GM18517 (cell line): ENCODE measurements around the gene NRARP.
"Not testable (repeated sequence)": the region's sequence is repeated elsewhere in the genome, so short reads cannot be mapped to it uniquely, and the experiment has no call there.

Source experiments
- ATAC-seq: cut with Tn5 transposase; IDR thresholded peaks from one replicate; pipeline ENCODE4 v1.9.1; 2021; ENCODE audit warnings: mild to moderate bottlenecking, moderate library complexity; ENCODE audit not compliant: unreplicated experiment

The NRARP gene, protein sequence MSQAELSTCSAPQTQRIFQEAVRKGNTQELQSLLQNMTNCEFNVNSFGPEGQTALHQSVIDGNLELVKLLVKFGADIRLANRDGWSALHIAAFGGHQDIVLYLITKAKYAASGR

DNA sequence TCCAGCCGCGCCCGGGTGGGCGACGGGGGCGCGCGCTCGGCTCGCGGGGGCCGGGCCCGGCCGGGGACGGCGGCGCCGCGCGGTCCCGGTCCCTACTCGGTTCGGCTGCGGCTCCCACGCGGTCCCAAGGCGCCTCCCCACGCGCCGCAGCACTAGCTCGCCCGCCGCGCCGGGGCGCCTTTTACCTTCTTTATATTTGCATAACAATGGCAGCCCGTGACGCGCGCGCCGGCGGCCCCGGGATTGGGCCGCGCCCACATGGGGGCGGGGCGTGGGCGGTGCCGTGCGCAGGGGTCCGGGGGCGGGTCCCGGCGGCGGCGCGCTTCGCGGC, at the start of gene NRARP:
TSS of gene NRARP (minus strand) at position 154 of the 331 bp plus-strand sequence. CDS start 343 bp downstream, outside the sequence.
- peak; percentile 62 for ATAC-seq

DNA sequence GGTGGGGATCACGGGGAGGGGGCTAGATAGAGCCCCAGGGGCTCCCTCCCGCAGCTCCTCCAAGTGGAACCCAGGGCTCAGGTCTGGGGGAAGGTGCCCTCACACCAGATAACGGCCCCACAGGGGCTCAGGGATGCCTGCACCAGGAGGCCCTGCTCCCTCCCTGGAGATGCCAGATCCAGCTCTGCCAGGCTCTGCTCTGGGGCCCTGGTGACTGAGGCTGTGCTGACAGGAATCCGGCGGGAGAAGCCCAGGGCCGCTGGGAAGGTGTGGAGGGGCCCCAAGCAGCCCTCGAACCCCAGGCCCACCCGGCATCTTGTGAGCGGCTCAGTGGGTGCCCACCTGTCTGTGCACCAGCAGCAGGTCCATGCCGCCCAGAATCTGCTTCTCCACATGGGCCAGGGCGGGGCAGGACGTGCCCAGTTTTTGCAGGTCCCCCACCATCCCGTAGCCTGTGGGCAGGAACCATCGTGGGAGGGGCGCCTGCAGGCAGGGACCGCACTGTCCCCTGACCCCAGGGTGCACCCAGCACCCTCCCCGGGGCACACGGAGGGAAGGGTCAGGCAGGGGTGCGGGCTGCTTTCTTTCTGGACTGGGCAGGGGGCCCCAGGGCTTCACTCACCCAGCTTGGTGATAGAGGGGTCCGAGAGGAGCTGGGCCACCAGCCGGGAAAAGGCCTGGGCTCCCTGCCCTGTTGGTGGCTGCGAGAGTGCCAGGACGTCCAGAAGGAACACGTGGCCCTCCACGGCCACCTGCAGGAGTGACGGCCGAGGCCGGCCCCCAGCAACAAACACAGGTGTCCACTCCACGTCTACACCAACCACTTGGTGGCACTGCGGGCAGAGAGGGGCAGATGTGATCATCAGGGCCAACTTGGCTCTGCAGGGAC, 48.9 kb upstream of the NRARP start:
- ATAC-seq: no peak

DNA sequence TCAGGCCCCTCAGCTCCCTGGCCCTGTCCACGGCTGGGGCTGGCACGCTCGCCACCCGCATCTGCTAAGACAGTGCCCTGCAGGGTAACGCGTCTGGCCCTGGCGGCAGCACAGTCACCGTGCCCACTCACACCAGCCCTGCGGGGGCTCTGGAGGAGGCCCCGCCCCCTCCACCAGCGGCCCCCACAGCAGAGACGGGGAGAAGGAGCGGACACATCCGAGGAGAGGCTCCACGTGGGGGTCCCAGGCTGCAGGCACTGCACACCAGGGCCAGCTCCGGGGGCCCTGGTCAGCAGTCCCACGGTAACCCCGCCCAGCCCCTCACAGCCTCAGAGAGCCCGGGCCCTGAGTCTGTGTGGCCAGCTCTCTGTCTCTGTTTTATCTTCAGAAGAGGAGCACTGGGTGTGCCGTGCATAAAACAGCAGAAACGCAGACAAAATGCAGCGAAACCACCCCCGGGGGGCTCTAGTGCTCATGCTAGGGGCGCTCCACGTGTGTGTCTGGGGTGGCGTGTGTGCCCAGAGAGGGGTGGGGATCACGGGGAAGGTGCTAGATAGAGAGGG, 47.5 kb upstream of the NRARP start:
- no peak for ATAC-seq

DNA sequence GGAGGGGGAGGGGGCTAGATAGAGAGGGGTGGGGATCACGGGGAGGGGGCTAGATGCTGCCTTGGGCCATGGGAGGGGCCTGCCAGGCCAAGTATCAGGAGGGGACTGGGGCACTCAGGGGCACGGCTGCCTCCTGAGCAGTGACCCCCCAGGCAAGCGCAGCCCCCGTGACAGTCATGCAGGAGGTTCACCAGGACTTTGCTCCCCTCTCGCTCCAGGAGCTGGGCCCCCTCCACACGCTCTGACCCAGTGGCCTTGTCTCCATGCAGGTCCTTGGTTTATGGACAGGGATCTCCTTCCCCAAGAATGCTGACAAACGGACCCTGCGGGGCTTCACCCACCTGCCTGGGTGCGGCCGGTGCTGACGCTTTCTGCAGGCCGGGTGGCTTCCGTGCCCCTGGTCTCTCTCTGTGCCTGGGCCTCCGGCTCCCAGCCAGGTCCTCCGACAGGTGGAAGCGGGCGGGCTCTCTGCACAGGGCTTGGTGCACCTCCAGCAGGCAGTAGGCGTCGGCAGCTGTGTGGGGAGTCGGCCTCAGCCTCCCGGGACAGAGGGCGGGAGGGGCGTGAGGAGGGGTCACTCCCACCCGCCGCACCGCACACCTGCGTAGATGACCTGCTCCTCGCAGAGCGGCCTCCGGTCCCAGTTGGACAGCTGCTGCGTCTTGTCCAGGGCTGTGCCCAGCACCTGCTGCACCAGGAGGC, 46.8 kb upstream of the NRARP start:
- no peak for ATAC-seq

DNA sequence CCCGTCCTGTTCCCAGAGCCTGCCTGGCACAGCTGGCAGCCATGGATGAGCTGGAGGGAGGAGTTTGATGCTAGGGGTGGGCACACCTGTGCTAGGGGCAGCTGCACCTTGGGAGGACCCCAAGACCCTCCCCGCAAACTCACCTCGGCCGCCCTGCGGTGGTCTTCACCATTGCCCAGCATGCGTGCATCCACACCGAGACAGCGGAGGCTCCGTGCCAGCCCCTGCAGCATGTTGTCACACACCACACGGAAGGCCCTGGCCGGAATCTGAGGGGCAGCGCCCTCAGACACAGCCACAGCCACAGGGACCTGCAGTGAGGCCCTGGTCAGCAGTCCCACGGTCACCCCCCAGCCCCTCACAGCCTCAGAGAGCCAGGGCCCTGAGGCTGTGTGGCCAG, 45.9 kb upstream of the NRARP start:
- no peak for ATAC-seq

DNA sequence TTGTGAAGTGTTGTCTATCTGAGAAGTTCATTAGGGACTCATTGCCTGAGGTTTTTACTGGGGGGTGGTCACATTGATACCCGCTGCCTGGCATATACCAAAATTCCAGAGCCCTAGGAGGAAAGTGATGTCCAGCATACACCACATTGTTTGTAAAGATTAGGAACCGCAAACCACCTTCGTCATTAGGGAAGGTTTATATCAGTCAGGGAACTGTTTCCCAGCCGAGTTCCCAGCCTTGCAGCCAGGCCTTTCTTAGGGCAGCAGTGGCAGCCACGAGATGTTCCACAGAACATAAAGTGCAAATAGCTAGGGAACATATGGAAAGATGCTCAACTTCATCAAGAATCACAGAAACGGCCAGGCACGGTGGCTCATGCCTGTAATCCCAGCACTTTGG, 40.4 kb upstream of the NRARP start:
- ATAC-seq: no peak

DNA sequence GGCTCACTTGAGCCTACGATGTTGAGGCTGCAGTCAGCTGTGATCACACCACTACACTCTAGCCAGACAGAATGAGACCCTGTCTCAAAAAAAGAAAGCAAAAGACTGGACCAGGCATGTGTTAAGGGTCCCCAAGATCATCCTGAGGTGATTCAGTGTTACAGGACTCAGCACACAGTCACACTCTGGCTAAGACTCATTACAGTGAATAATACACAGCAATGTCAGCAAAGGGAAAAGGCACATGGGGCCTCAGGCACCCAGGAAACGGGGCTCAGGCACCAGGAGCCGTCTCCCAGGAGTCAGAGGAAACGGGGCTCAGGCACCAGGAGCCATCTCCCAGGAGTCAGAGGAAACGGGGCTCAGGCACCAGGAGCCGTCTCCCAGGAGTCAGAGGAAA, 39.2 kb upstream of the NRARP start:
- no peak for ATAC-seq

DNA sequence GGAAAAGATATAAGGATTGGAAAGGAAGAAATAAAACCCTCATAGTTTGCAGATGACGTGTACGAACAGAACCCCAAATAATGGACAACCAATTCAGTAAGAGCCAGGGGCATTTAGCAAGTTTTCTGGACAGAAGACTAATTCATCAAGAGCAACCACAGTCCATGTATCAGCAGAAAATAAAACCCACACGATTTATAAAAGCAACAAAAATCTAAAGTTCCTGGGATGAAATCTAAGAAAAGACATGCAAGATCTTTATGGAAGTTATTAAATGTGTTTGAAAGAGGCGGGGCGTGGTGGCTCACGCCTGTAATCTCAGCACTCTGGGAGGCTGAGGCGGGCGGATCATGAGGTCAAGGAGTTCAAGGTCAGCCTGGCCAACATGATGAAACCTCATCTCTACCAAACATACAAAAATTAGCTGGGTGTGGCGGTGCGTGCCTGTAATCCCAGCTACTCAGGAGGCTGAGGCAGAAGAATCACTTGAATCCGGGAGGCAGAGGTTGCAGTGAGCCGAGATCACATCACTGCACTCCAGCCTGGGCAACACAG, 37.9 kb upstream of the NRARP start:
- not testable (repeated sequence) for ATAC-seq

DNA sequence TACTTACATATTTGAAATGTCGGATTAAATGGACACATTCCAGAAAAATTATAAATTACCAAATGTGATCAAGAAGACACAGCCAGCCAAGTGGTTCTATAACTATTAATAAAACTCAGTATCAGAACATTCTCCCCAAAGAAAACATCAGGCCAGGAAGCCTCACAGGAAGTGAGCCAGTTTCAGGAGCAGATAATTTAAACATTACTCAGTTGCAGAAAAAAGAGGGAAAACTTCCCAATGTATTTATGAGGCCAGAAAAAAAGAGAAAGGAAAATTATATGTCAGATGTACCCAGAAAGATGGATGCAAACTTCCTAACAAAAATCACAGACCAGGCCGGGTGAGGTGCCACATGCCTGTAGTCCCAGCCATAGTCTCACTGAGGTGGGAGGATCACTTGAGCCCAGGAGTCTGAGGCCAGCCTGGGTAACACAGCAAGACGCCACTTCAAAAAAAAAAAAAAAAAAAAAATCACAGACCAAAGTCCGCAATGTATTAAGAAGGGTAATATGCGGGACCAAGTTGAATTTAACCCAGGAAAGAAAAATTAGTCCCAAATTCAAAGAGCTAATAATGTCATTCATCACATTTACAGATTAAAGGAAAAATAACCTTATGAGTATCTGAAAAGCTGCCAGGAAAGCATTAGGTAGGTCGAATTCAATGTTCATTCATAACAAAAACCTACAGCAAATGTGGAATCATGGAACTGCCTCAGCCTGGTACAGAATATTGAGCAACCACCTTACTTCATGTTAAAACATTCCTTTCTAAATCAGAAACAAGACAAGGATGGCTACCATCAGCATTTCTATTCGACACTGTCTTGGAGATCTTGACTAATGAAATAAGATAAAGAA, 37.2 kb upstream of the NRARP start:
- no peak for ATAC-seq

DNA sequence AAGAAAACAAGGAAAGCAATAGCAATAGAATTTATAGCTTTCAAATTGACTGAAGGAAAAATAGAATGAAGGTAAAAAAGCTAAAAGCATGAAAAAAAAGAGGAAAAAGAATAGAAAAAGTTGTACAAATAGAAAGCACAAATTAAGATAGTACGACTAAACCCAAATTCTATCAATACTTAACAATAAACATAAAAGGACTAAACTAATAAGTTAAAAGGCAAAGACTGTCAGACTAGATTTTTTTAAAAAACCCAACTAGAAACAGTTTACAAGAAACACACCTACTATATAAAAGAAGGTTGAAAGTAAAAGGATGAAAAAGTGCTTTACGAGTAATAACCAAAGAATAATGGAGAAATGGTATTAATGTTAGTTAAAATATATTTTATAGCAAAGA, 34.7 kb upstream of the NRARP start:
- ATAC-seq: no peak

DNA sequence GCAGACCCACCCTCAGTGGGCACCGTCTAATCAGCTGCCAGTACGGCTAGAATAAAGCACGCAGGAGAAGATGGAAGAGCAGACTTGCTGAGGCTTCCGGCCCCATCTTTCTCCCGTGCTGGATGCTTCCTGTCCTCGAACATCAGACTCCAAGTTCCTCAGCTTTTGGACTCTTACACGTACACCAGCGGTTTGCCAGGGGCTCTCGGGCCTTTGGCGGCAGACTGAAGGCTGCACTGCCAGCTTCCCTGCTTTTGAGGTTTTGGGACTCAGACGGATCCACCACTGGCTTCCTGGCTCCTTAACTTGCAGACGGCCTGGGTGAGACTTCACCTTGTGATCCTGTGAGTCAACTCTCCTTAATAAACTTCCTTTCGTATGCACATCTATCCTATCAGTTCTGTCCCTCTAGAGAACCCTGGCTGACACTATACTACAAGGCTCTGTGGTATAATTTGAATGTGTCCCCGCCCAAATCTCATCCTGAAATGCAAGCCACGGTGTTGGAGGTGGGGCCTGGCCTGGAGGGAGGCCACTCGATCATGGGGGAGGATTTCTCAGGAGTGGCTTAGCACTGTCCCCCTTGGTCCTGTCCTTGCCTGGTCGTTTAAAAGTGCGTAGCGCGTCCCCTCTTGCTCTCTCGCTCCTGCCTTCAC, 31.1 kb upstream of the NRARP start:
- ATAC-seq: no peak

DNA sequence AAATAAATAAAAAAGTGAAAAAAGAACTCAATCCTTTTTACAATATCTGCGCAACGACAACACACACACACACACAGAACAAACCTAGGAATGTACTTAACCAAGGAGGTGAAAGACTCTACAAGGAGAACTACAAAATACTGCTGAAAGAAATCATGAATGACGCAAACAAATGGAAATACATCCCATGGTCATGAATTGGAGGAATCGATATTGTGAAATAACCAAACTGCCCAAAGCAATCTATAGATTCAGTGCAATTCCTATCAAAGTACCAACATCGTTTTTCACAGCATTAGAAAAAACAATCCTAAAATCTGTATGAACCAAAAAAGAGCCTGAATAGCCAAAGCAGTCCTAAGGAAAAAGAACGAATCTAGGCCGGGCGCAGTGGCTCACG, 29.9 kb upstream of the NRARP start:
- no peak for ATAC-seq

DNA sequence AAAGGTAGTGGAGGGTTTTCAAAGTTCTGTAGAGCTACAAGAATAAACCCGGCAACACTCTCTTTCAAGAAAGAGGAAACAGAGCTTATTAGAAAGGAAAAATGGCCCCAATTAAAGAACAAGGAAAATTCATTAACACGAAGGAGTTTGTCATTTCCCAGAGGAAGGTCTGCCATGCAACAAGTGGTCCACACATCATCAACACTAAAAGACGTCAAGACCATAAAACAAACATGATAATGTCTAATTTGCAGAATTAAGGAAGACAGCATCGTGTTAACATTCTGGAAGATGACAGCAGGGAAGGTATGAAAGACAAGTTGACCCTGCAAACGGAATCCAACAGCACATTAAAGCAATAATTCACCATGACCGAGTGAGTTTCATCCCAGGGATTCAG, 28.6 kb upstream of the NRARP start:
- no peak for ATAC-seq

DNA sequence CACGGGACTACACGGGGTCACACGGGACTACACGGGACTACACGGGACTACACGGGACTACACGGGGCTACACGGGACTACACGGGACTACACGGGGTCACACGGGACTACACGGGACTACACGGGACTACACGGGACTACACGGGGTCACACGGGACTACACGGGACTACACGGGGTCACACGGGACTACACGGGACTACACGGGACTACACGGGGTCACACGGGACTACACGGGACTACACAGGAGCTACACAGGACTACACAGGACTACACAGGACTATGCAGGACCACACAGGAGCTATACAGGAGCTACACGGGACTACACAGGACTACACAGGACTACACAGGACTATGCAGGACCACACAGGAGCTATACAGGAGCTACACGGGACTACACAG, 27.5 kb upstream of the NRARP start:
- not testable (repeated sequence) for ATAC-seq

DNA sequence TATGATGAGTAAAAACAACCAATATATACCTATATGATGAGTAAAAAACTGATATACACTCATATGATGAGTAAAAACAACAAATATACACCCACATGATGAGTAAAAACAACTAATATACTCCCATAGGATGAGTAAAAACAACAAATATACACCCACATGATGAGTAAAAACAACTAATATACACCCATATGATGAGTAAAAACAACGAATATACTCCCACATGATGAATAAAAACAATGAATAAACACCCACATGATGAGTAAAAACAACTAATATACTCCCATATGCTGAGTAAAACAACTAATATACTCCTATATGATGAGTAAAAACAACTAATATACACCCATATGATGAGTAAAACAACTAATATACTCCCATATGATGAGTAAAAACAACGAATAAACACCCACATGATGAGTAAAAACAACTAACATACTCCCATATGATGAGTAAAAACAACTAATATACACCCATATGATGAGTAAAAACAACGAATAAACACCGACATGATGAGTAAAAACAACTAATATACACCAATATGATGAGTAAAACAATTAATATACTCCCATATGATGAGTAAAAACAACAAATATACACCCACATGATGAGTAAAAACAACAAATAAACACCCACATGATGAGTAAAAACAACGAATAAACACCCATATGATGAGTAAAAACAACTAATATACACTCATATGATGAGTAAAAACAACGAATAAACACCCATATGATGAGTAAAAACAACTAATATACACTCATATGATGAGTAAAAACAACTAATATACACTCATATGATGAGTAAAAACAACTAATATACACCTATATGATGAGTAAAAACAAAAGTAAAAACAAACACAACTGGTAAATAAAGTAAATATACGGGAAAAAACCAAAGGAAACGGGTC, 25.8 kb upstream of the NRARP start:
- not testable (repeated sequence) for ATAC-seq

DNA sequence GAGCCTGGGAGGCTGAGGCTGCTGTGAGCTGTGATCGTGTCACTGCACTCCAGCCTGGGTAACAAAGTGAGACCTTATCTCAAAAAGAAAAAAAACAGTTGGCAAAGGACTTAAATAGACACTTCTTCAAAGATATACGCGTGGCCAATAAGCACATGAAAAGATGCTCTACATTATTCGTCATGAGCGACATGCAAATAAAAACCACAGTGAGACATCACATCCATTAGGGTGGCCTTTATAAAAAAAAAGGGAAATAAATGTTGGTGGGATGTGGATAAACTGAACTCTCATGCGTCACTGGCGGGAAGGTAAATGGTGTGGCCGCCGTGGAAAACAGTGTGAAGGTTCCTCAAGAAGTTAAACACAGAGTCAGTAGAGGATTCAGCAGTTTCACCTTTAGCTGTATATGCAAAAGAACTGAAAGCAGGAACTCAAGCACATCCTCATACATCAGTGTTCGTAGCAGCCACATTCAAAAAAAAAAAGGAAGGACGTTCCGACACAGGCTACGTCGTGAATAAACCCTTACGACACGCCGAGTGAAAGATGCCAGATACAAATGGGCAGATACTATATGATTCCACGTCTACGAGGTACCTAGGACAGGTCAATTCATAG, 24.5 kb upstream of the NRARP start:
- ATAC-seq: no peak

DNA sequence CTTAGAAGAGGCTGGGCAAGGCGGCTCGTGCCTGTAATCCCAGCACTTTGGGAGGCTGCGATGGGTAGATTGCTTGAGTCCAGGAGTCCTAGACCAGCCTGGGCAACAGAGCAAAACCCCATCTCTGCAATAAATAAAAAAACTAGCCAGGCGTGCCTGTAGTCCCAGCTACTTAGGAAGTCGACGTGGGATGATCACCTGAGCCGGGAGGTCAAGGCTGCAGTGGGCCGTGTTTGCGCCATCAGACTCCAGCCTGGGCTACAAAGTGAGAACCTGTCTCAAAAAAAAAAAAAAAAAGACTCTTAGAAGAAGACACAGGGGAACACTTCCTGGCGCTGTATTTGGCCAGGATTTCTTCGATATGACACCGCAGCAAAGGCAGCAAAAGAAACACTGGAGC, 23.7 kb upstream of the NRARP start:
- no peak for ATAC-seq

DNA sequence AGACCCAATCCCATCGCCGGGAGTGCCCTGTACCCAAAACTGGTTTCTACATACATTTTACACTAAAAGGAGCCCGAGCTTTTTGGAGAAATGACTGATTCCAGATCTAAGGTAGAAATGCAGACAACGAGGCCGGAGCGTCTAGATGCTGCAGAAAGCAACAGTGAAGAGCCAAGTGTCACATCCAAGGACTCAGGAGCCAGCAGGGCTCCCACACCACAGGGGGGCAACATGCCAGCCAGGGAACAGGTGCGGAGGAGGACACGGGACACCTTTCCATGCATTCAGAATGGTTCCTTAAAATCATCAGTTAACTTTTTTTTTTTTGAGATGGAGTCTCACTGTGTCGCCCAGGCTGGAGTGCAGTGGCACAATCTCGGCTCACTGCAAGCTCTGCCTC, 23.1 kb upstream of the NRARP start:
- ATAC-seq: no peak
